ENCODE data around the gene ZNF580.

DNA sequence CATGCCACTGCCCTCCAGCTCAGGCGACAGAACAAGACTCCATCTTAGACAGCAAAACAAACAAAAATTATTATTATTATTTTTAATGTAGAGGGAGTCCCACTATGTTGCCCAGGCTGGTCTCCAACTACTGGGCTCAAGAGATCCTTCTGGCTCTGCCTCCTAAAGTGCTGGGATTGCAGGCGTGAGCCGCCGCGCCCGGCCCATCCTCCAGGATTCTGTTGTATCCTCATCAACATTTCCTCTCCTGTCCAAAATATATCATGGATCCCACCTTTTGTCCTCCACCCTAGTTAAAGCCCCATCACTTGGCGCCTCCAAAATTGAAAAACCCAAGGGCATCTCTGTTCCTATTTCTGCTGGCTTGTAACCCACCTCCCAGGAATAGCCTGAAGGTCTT is 17.7 kb upstream of the ZNF580 start:
- TF ChIP-seq CEBPB (IDR thresholded peaks at IDR 0.05): no peak
- TF ChIP-seq EP300 (IDR thresholded peaks at IDR 0.05; ENCODE audit: borderline replicate concordance): no peak
- no peak for TF ChIP-seq EGR1 (IDR thresholded peaks at IDR 0.05)
- TF ChIP-seq TCF12 (IDR thresholded peaks at IDR 0.05; ENCODE audit: low read depth): no peak
- TF ChIP-seq, protein P1, sequence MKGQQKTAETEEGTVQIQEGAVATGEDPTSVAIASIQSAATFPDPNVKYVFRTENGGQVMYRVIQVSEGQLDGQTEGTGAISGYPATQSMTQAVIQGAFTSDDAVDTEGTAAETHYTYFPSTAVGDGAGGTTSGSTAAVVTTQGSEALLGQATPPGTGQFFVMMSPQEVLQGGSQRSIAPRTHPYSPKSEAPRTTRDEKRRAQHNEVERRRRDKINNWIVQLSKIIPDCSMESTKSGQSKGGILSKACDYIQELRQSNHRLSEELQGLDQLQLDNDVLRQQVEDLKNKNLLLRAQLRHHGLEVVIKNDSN (IDR thresholded peaks at IDR 0.05): no peak
- TF ChIP-seq YY1 (IDR thresholded peaks at IDR 0.05; ENCODE audit: low read depth): no peak
- no peak for TF ChIP-seq NFIC (IDR thresholded peaks at IDR 0.05)
- TF ChIP-seq RAD21 (IDR thresholded peaks at IDR 0.05; ENCODE audit: low read depth): no peak

Data from Ishikawa (cell line).